Stimulated activated CD4-positive, alpha-beta T cell treated with anti-CD3 and anti-CD28 coated beads, Interleukin-15, amount 100 ng/mL, for 1 hour (primary cell): ENCODE results near the gene CMSS1.
"Not testable (repeated sequence)": the region's sequence is repeated elsewhere in the genome, so short reads cannot be mapped to it uniquely, and the experiment has no call there.

Source experiments
- DNase-seq, 2 donors: peaks; one replicate each; pipeline ENCODE4 v3.0.0-alpha.2; 2020; ENCODE audit warnings: low read depth in 1 of 2, low spot score in 1 of 2

The CMSS1 gene

GRCh38 chr3:100209948-100210771 lies 392.5 kb downstream of the CMSS1 start:
- no peak for DNase-seq

- no peak for DNase-seq
Measured at GRCh38 chr3:100210772-100211135, 393.1 kb downstream of the CMSS1 start.

- no peak for DNase-seq
Measured at GRCh38 chr3:100213891-100214573, 396.4 kb downstream of the CMSS1 start.

GRCh38 chr3:100214574-100214964 lies 396.9 kb downstream of the CMSS1 start:
- DNase-seq = no peak

- no peak for DNase-seq
Measured at GRCh38 chr3:100216713-100217112, 399.1 kb downstream of the CMSS1 start.

DNA sequence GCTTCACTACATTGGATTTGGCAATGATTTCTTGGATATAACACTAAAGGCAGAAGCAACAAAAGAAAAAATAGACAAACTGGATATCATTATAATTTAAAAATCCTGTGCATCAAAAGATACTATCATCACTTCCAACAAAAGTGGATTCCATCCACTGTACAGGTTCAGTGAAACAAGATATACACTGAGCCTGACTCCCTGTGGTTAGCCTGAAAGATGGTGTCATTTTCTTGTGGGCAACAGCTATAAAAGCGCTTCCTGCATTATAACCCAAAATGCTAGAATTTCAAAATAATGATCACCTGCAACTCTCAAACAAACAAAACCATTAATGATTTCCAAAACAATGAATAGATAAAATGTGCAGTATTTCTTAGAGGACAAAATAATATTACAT lies 403.5 kb downstream of the CMSS1 start:
- no peak for DNase-seq

- no peak for DNase-seq
Measured at GRCh38 chr3:100225193-100225592, 407.5 kb downstream of the CMSS1 start.

GRCh38 chr3:100225883-100226282 lies 408.2 kb downstream of the CMSS1 start:
- DNase-seq = no peak

DNA sequence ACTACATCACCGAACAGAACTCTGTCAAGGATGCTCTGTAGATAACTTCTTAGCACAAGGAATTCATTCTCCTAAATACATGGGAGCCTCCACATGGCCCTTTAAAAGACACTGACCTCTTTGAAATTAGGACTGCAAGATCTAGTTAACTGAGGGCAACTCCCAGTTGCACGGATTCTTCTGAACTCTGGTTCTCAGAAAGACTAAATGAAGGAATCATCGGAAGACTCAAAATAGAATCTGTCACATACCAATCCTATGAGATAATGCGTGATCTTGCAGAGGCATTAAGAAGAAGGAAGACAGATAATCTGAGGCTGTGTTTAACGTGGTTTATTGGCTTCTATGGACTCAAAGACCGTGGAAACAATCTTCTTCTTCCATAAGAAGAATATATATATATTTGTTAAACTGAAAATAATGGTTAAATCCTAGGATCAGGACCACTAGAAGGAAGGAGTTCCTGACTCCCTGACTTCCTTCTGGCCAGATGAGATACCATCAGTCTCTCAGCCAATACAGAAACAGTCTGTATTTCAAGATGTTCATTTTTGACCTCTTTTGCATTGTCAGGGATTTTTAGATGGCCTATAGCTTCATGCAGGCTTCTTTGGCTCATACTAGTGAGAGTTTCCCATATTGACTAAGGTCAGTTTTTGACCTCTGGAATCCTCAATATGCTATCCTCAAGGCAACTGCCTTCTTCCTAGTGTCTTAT lies 409.2 kb downstream of the CMSS1 start:
- DNase-seq = no peak

DNA sequence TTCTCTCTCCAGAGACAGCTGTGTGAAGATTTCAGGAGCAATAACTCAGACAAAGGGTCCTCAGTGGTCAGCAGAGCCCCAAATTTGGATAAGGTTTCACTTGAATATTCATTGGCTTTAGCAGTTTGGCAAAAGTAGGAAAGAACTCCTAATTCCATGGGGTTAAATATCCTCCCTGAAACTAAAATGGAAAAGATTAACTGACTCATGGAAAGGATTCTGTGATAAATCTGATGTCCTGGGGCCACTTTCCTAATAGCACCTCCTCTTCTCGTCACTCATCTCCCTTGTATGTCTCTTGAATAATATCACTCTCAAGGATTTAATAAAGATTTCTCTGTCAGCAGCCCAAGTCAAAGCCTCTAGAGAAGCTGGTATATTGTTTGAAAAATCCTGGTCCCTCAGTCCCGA lies 409.9 kb downstream of the CMSS1 start:
- DNase-seq = no peak

DNA sequence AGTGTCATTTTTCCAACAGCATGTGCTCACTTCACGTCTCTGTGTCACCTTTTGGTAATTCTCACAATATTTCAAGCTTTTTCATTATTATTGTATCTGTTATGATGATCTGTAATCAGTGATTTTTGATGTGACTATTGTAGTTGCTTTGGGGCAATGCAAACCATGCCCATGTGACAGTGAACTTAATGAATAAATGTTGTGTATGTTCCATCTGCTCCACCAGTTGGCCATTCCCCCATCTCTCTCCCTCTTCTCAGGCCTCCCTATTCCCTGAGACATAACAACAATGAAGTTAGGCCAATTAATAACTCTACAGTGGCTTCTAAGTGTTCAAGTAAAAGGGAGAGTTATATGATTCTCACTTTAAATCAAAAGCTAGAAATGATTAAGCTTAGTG lies 410.6 kb downstream of the CMSS1 start:
- DNase-seq = no peak

DNA sequence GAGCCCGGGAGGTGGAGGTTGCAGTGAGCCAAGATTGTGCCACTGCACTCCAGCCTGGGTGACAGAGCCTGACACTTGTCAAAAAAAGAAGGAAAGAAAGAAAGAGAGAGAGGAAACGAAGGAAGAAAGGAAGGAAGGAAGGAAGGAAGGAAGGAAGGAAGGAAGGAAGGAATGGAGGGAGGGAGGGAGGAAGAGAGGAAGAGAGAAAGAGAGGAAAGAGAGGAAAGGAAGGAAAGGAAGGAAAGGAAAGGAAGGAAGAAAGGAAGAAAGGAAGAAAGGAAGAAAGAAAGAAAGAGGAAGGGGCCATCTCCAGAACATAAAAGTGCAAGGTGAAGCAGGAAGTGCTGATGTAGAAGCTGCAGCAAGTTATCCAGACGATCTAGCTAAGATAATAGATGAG lies 411.5 kb downstream of the CMSS1 start:
- not testable (repeated sequence) for DNase-seq

- no peak for DNase-seq
Measured at GRCh38 chr3:100230710-100231109, 413.0 kb downstream of the CMSS1 start.
